Mesenchymal stem cell (in vitro differentiated cells and primary cell): ENCODE results near the gene CCDC187.

Experiments
- DNase-seq: peaks from one replicate; pipeline ENCODE4 v3.0.0-alpha.2; 2013
- H2AFZ ChIP-seq: one replicate; pipeline ENCODE4 v1.6.1; 2013; ENCODE audit warnings: low read depth, mild to moderate bottlenecking, control low read depth, inconsistent platforms, low read length, moderate library complexity
- H2AK5ac ChIP-seq: 2 replicates; pipeline ENCODE4 v1.6.1; 2013; ENCODE audit warnings: low read length, moderate library complexity, mild to moderate bottlenecking, inconsistent platforms; ENCODE audit not compliant: severe bottlenecking
- H2BK120ac ChIP-seq: one replicate; pipeline ENCODE4 v1.6.1; 2013; ENCODE audit warnings: low read depth, mild to moderate bottlenecking, inconsistent platforms, low read length, moderate library complexity
- H2BK12ac ChIP-seq, 2 experiments: one replicate each; pipeline ENCODE4 v1.6.1; 2013; ENCODE audit warnings: inconsistent platforms in 2 of 2, low read length in 2 of 2, mild to moderate bottlenecking in 2 of 2, moderate library complexity in 2 of 2, control low read depth in 1 of 2
- H2BK15ac ChIP-seq: one replicate; pipeline ENCODE4 v1.6.1; 2013; ENCODE audit warnings: mild to moderate bottlenecking, low read depth, inconsistent platforms; ENCODE audit not compliant: poor library complexity, severe bottlenecking
- H2BK5ac ChIP-seq: 2 replicates; pipeline ENCODE4 v1.6.1; 2013; ENCODE audit warnings: low read depth, mild to moderate bottlenecking, low read length, control low read depth, inconsistent platforms; ENCODE audit not compliant: poor library complexity, severe bottlenecking
- H3K14ac ChIP-seq, 2 experiments: one replicate each; pipeline ENCODE4 v1.6.1; 2013; ENCODE audit warnings: inconsistent platforms in 2 of 2, low read length in 2 of 2, control low read depth in 1 of 2, mild to moderate bottlenecking in 1 of 2, moderate library complexity in 1 of 2
- H3K18ac ChIP-seq, 2 experiments: one replicate each; pipeline ENCODE4 v1.6.1; 2013; ENCODE audit warnings: inconsistent platforms in 2 of 2, low read length in 2 of 2, control low read depth in 1 of 2, low read depth in 1 of 2, mild to moderate bottlenecking in 1 of 2
- H3K23ac ChIP-seq, 2 experiments: one replicate each; pipeline ENCODE4 v1.6.1; 2013; ENCODE audit warnings: inconsistent platforms in 2 of 2, low read length in 2 of 2, mild to moderate bottlenecking in 2 of 2, moderate library complexity in 2 of 2, control low read depth in 1 of 2
- H3K27ac ChIP-seq: 2 replicates; pipeline ENCODE4 v1.5.1; 2013; ENCODE audit warnings: mild to moderate bottlenecking, moderate library complexity, low read length, control low read depth, inconsistent platforms; ENCODE audit not compliant: poor library complexity, severe bottlenecking
- H3K27me3 ChIP-seq, 2 experiments: 2 replicates each; pipeline versions ENCODE4 v1.6.1 to v1.7.0; 2013; ENCODE audit warnings: low read length in 2 of 2, mild to moderate bottlenecking in 2 of 2, moderate library complexity in 2 of 2, control low read depth in 1 of 2, inconsistent platforms in 1 of 2; ENCODE audit not compliant: control insufficient read depth in 1 of 2, insufficient read depth in 1 of 2
- H3K36me3 ChIP-seq, 2 experiments: 2 replicates each; pipeline versions ENCODE4 v1.6.1 to v1.7.0; 2013; ENCODE audit warnings: low read length in 2 of 2, control low read depth in 1 of 2, inconsistent platforms in 1 of 2, low read depth in 1 of 2, mild to moderate bottlenecking in 1 of 2; ENCODE audit not compliant: insufficient read depth in 2 of 2, control insufficient read depth in 1 of 2
- H3K4ac ChIP-seq, 2 experiments: one replicate each; pipeline ENCODE4 v1.6.1; 2013; ENCODE audit warnings: inconsistent platforms in 2 of 2, low read length in 2 of 2, mild to moderate bottlenecking in 2 of 2, moderate library complexity in 2 of 2, control low read depth in 1 of 2, low read depth in 1 of 2
- H3K4me1 ChIP-seq: 2 replicates; pipeline ENCODE4 v1.6.1; 2013; ENCODE audit warnings: low read depth, low read length, control low read depth; ENCODE audit not compliant: control insufficient read depth, insufficient read depth
- H3K4me2 ChIP-seq: 2 replicates; pipeline ENCODE4 v1.6.1; 2013; ENCODE audit warnings: low read length, mild to moderate bottlenecking, inconsistent platforms; ENCODE audit not compliant: poor library complexity, severe bottlenecking
- H3K4me3 ChIP-seq, 2 experiments: 2 replicates each; pipeline versions ENCODE4 v1.5.1 to v1.7.0; 2013; ENCODE audit warnings: low read length in 2 of 2, mild to moderate bottlenecking in 2 of 2, control low read depth in 1 of 2, low read depth in 1 of 2; ENCODE audit not compliant: insufficient read depth in 1 of 2
- H3K79me1 ChIP-seq: replicated peaks from 2 replicates; pipeline ENCODE4 v1.6.1; 2013; ENCODE audit warnings: mild to moderate bottlenecking, control low read depth, low read length, inconsistent platforms; ENCODE audit not compliant: poor library complexity, severe bottlenecking
- H3K9ac ChIP-seq: 2 replicates; pipeline ENCODE4 v1.7.0; 2013; ENCODE audit warnings: mild to moderate bottlenecking, low read length, moderate library complexity
- H3K9me3 ChIP-seq: 2 replicates; pipeline ENCODE4 v1.7.0; 2013; ENCODE audit warnings: mild to moderate bottlenecking, low read length; ENCODE audit not compliant: control insufficient read depth
- H4K8ac ChIP-seq: one replicate; pipeline ENCODE4 v1.6.1; 2013; ENCODE audit warnings: inconsistent platforms, mild to moderate bottlenecking, low read length, moderate library complexity
- H4K91ac ChIP-seq: one replicate; pipeline ENCODE4 v1.6.1; 2013; ENCODE audit warnings: mild to moderate bottlenecking, low read length, inconsistent platforms
- WGBS: methylation state at CpG from one replicate; pipeline ENCODE4 v1.1.7; 2013; ENCODE audit warnings: mixed read lengths; 5-methylcytosine and 5-hydroxymethylcytosine counted together

Gene CCDC187

GRCh38 chr9:136233868-136234267 is 70.0 kb downstream of the CCDC187 start:
- Histone ChIP-seq H3K9ac (no peak overlapping the region), H4K91ac (no peak overlapping the region), H3K18ac (no peak overlapping the region), H3K27me3 (no peaks in the 10 kb centered on the region), H2BK5ac (no peak overlapping the region), H2AK5ac (no peak overlapping the region), H2BK120ac (no peak overlapping the region), H2AFZ (no peak overlapping the region), H2BK12ac (no peak overlapping the region), H3K4me1 (peaks cover 5% of the 10 kb centered on the region), H3K14ac (no peak overlapping the region), H3K79me1 (peaks cover 57% of the 10 kb centered on the region), H4K8ac (no peak overlapping the region), H2BK15ac (no peak overlapping the region), H3K4me2 (no peak overlapping the region), H3K36me3 (peaks cover 4 to 41% of the 10 kb centered on the region in 2 experiments), H3K27ac (no peak overlapping the region), H3K4me3 (no peak overlapping the region), H3K4ac (no peak overlapping the region), H3K23ac (no peak overlapping the region), H3K9me3 (no peaks in the 10 kb centered on the region)
- WGBS: 98% methylated on average over 14 of the region's 14 CpGs
- DNase-seq: no peak

GRCh38 chr9:136233411-136233810 is 70.5 kb downstream of the CCDC187 start:
- WGBS: 80% methylated on average over 15 of the region's 15 CpGs
- Histone ChIP-seq H2BK12ac (no peak overlapping the region), H2AFZ (no peak overlapping the region), H3K27ac (no peak overlapping the region), H3K27me3 (no peaks in the 10 kb centered on the region), H3K4me1 (peaks cover 7% of the 10 kb centered on the region), H4K91ac (no peak overlapping the region), H3K4me3 (no peak overlapping the region), H3K4me2 (no peak overlapping the region), H3K9ac (no peak overlapping the region), H2BK120ac (no peak overlapping the region), H3K36me3 (peaks cover 4 to 41% of the 10 kb centered on the region in 2 experiments), H4K8ac (no peak overlapping the region), H2AK5ac (no peak overlapping the region), H3K9me3 (no peaks in the 10 kb centered on the region), H3K4ac (no peak overlapping the region), H2BK5ac (no peak overlapping the region), H3K14ac (no peak overlapping the region), H3K23ac (no peak overlapping the region), H3K79me1 (peaks cover 53% of the 10 kb centered on the region), H2BK15ac (no peak overlapping the region), H3K18ac (no peak overlapping the region)
- no peak for DNase-seq

- no peak overlapping the region for H3K27ac ChIP-seq
- H2AK5ac ChIP-seq: no peak overlapping the region
- H2BK15ac ChIP-seq: no peak overlapping the region
- no peak overlapping the region for H2BK12ac ChIP-seq
- no peak overlapping the region for H3K23ac ChIP-seq
- no peak overlapping the region for H2AFZ ChIP-seq
- peaks cover 48% of the 10 kb centered on the region for H3K79me1 ChIP-seq
- H3K18ac ChIP-seq: no peak overlapping the region
- no peak overlapping the region for H3K14ac ChIP-seq
- no peak overlapping the region for H3K4me2 ChIP-seq
- H3K36me3 ChIP-seq: peaks cover 4 to 37% of the 10 kb centered on the region in 2 experiments
- H3K4ac ChIP-seq: no peak overlapping the region
- no peak for DNase-seq
- H3K4me3 ChIP-seq: no peak overlapping the region
- H3K9me3 ChIP-seq: no peaks in the 10 kb centered on the region
- H4K91ac ChIP-seq: no peak overlapping the region
- H3K27me3 ChIP-seq: no peaks in the 10 kb centered on the region
- peaks cover 11% of the 10 kb centered on the region for H3K4me1 ChIP-seq
- H3K9ac ChIP-seq: no peak overlapping the region
- no peak overlapping the region for H2BK120ac ChIP-seq
- 89% methylated on average over 10 of the region's 10 CpGs for WGBS
- H2BK5ac ChIP-seq: no peak overlapping the region
- no peak overlapping the region for H4K8ac ChIP-seq
Measured at GRCh38 chr9:136232969-136233368, 70.9 kb downstream of the CCDC187 start.

- Histone ChIP-seq H2AK5ac (no peak overlapping the region), H3K4me3 (no peak overlapping the region), H2BK12ac (no peak overlapping the region), H3K9me3 (no peaks in the 10 kb centered on the region), H3K79me1 (peaks cover 48% of the 10 kb centered on the region), H3K4ac (no peak overlapping the region), H2BK15ac (no peak overlapping the region), H2BK120ac (no peak overlapping the region), H3K4me1 (peaks cover 9% of the 10 kb centered on the region), H2AFZ (no peak overlapping the region), H3K36me3 (peaks cover 4 to 33% of the 10 kb centered on the region in 2 experiments), H3K18ac (no peak overlapping the region), H4K8ac (no peak overlapping the region), H3K27me3 (no peaks in the 10 kb centered on the region), H4K91ac (no peak overlapping the region), H3K9ac (no peak overlapping the region), H3K4me2 (no peak overlapping the region), H2BK5ac (no peak overlapping the region), H3K23ac (no peak overlapping the region), H3K27ac (no peak overlapping the region), H3K14ac (no peak overlapping the region)
- DNase-seq: no peak
- 90% methylated on average over 27 of the region's 31 CpGs for WGBS
Measured at GRCh38 chr9:136231478-136232297, 72.2 kb downstream of the CCDC187 start.
